Measurements from ENCODE around the gene CYP39A1. TPM values are rescaled to one million over a fixed set of nuclear protein-coding genes. Genes with fewer than 3 reads are reported as not detected.

CYP39A1 gene
- total RNA-seq, 1 experiment from 2014 or later, result 2.1 TPM

- Histone ChIP-seq H3K27ac (no peak overlapping the region), H3K4me3 (no peak overlapping the region), H3K36me3 (no peaks in the 10 kb centered on the region), H3K4me1 (replicated peaks) (no peaks in the 10 kb centered on the region), H3K9me3 (replicated peaks) (no peaks in the 10 kb centered on the region), H3K27me3 (replicated peaks) (no peaks in the 10 kb centered on the region)
- no peak for DNase-seq (ENCODE audit: low read depth in 1 of 2, low spot score in 2 of 2)
Observed at GRCh38 chr6:46637145-46637544, 15.5 kb downstream of the CYP39A1 start.

- Histone ChIP-seq H3K27ac (no peak overlapping the region), H3K36me3 (no peaks in the 10 kb centered on the region), H3K9me3 (replicated peaks) (no peaks in the 10 kb centered on the region), H3K27me3 (replicated peaks) (no peaks in the 10 kb centered on the region), H3K4me3 (no peak overlapping the region), H3K4me1 (replicated peaks) (no peaks in the 10 kb centered on the region)
- DNase-seq (ENCODE audit: low read depth in 1 of 2, low spot score in 2 of 2), result no peak
Observed at GRCh38 chr6:46635462-46635861, 17.2 kb downstream of the CYP39A1 start.

- Histone ChIP-seq H3K27ac (no peak overlapping the region), H3K4me3 (no peak overlapping the region), H3K9me3 (replicated peaks) (no peaks in the 10 kb centered on the region), H3K36me3 (no peaks in the 10 kb centered on the region), H3K4me1 (replicated peaks) (no peaks in the 10 kb centered on the region), H3K27me3 (replicated peaks) (no peaks in the 10 kb centered on the region)
- no peak for DNase-seq (ENCODE audit: low read depth in 1 of 2, low spot score in 2 of 2)
Observed at GRCh38 chr6:46632053-46632452, 20.6 kb downstream of the CYP39A1 start.

GRCh38 chr6:46629691-46630090 lies 22.9 kb downstream of the CYP39A1 start:
- no peaks in the 10 kb centered on the region for H3K36me3 ChIP-seq
- H3K4me3 ChIP-seq, result no peak overlapping the region
- no peak for DNase-seq (ENCODE audit: low read depth in 1 of 2, low spot score in 2 of 2)
- H3K27ac ChIP-seq, result no peak overlapping the region
- no peaks in the 10 kb centered on the region for H3K27me3 ChIP-seq (replicated peaks)
- no peaks in the 10 kb centered on the region for H3K9me3 ChIP-seq (replicated peaks)
- H3K4me1 ChIP-seq (replicated peaks), result no peaks in the 10 kb centered on the region

- H3K36me3 ChIP-seq, result no peaks in the 10 kb centered on the region
Observed at GRCh38 chr6:46628976-46629375, 23.6 kb downstream of the CYP39A1 start.

GRCh38 chr6:46628498-46628897 lies 24.1 kb downstream of the CYP39A1 start:
- H3K4me1 ChIP-seq (replicated peaks), result no peaks in the 10 kb centered on the region
- H3K27ac ChIP-seq, result no peak overlapping the region
- H3K27me3 ChIP-seq (replicated peaks), result no peaks in the 10 kb centered on the region
- no peak for DNase-seq (ENCODE audit: low read depth in 1 of 2, low spot score in 2 of 2)
- H3K9me3 ChIP-seq (replicated peaks), result no peaks in the 10 kb centered on the region
- no peaks in the 10 kb centered on the region for H3K36me3 ChIP-seq
- no peak overlapping the region for H3K4me3 ChIP-seq

More at GRCh38 chr6:46628976-46629375, 23.6 kb downstream of the CYP39A1 start:
- Histone ChIP-seq H3K27ac (no peak overlapping the region), H3K9me3 (replicated peaks) (no peaks in the 10 kb centered on the region), H3K4me1 (replicated peaks) (no peaks in the 10 kb centered on the region), H3K27me3 (replicated peaks) (no peaks in the 10 kb centered on the region), H3K4me3 (no peak overlapping the region)
- DNase-seq (ENCODE audit: low read depth in 1 of 2, low spot score in 2 of 2), result no peak

DNA sequence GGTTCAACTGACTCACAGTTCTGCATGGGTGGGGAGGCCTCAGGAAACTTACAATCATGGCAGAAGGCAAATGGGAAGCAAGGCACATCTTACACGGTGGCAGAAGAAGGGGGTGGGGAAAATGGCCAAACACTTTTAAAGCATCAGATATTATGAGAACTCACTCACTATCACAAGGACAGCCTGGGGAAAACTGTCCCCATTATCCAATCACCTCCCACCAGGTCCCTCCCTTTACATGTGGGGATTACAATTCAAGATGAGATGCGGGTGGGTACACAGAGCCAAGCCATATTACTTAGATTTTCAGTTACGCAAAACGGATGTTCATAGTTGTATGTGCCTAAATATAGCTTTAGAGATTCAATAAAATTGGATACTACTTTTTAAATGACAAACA lies 25.6 kb downstream of the CYP39A1 start:
- no peaks in the 10 kb centered on the region for H3K27me3 ChIP-seq (replicated peaks)
- no peak for DNase-seq (ENCODE audit: low read depth in 1 of 2, low spot score in 2 of 2)
- no peak overlapping the region for H3K27ac ChIP-seq
- H3K4me1 ChIP-seq (replicated peaks), result no peaks in the 10 kb centered on the region
- no peak overlapping the region for H3K4me3 ChIP-seq
- no peaks in the 10 kb centered on the region for H3K36me3 ChIP-seq
- H3K9me3 ChIP-seq (replicated peaks), result no peaks in the 10 kb centered on the region

DNA sequence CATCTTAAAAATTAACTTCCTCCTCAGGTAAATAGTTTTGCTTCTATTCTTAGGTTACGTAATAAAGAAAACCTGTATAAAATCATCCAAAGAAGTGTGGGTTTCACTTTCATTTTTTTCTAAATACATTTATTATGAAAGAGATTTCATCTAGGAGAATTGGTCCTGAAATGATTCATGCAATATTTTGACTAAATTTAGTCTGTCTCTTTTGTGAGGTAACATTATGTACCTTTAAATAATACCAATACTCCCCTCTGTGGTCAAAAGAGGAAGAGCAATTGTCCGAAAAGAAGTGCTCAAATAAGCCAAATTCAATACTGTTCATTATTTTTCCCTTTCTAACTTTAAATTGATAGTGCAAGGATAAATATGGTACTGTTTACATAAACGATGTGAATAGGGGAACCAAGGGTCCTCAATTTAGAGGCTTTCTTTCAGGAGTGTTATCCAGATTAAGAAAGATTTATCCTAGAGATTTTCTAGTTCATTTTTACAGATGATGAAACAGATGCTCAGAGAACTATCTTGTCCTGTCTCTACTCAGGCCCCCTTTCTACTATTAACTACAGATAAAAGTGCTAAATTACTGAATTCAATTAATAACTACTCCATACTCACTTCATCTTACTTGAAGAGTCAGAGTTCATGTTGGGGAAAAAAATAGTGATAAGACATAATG lies 26.2 kb downstream of the CYP39A1 start:
- Histone ChIP-seq H3K27me3 (replicated peaks) (no peaks in the 10 kb centered on the region), H3K36me3 (no peaks in the 10 kb centered on the region), H3K4me3 (no peak overlapping the region), H3K27ac (no peak overlapping the region), H3K9me3 (replicated peaks) (no peaks in the 10 kb centered on the region), H3K4me1 (replicated peaks) (no peaks in the 10 kb centered on the region)
- peak in 1 of 2 experiments; percentile 35 for DNase-seq (ENCODE audit: low read depth in 1 of 2, low spot score in 2 of 2)

DNA sequence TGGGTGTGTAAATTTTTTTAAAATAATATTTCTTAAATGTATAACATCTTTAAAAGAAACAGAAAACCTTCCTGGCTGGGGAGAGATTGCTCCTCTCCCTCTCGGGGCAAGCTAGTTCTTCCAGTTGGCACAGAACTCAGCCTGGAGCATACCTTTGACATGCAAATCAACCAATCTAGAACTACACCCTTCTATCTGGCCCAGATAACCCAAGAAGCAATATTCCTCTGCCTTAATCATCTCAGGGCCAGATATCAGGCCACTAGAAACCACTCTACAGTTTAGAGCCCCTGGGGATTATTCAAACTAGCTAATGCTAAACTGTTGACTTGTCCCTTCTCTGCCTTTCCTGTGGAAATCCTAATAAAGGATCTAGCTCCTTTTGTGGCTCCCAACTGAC lies 33.9 kb downstream of the CYP39A1 start:
- no peak for DNase-seq (ENCODE audit: low read depth in 1 of 2, low spot score in 2 of 2)
- Histone ChIP-seq H3K4me1 (replicated peaks) (no peaks in the 10 kb centered on the region), H3K9me3 (replicated peaks) (no peaks in the 10 kb centered on the region), H3K36me3 (no peaks in the 10 kb centered on the region), H3K4me3 (no peak overlapping the region), H3K27me3 (replicated peaks) (no peaks in the 10 kb centered on the region), H3K27ac (no peak overlapping the region)

GRCh38 chr6:46612645-46613044 lies 40.0 kb downstream of the CYP39A1 start:
- H3K4me1 ChIP-seq (replicated peaks), result no peaks in the 10 kb centered on the region
- no peaks in the 10 kb centered on the region for H3K36me3 ChIP-seq
- H3K27ac ChIP-seq, result no peak overlapping the region
- no peaks in the 10 kb centered on the region for H3K9me3 ChIP-seq (replicated peaks)
- H3K4me3 ChIP-seq, result no peak overlapping the region
- H3K27me3 ChIP-seq (replicated peaks), result no peaks in the 10 kb centered on the region
- DNase-seq (ENCODE audit: low read depth in 1 of 2, low spot score in 2 of 2), result no peak

GRCh38 chr6:46610862-46611553 lies 41.6 kb downstream of the CYP39A1 start:
- DNase-seq (ENCODE audit: low read depth in 1 of 2, low spot score in 2 of 2), result no peak

DNA sequence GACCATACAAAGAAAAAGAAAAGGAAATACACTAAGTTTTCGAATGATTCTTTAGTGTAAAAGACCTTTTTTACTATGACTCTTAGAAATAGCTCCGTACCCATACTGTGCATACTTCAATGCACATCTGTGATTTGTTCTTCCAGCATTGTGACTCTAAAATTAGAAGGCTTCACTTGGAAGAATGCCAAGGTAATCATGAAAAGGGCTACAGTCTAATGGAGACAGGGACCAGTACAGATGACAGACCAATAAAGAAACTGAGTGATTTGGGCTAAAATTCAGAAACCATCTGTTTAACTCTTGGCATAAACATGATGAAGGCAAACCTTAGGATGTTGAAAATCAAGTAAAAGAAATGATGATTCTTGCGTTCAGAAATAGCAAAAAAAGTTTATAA lies 46.3 kb downstream of the CYP39A1 start:
- no peak for DNase-seq (ENCODE audit: low read depth in 1 of 2, low spot score in 2 of 2)
- Histone ChIP-seq H3K27ac (no peak overlapping the region), H3K4me1 (replicated peaks) (no peaks in the 10 kb centered on the region), H3K36me3 (no peaks in the 10 kb centered on the region), H3K27me3 (replicated peaks) (no peaks in the 10 kb centered on the region; the same call in 1 of the 2 replicates), H3K4me3 (no peak overlapping the region), H3K9me3 (replicated peaks) (no peaks in the 10 kb centered on the region)

More at GRCh38 chr6:46610862-46611553, 41.6 kb downstream of the CYP39A1 start:
- Histone ChIP-seq H3K27ac (no peak overlapping the region), H3K27me3 (replicated peaks) (no peaks in the 10 kb centered on the region), H3K36me3 (no peaks in the 10 kb centered on the region), H3K4me1 (replicated peaks) (no peaks in the 10 kb centered on the region), H3K9me3 (replicated peaks) (no peaks in the 10 kb centered on the region), H3K4me3 (no peak overlapping the region)

GRCh38 chr6:46605091-46605797 lies 47.4 kb downstream of the CYP39A1 start:
- Histone ChIP-seq H3K27ac (no peak overlapping the region), H3K9me3 (replicated peaks) (no peaks in the 10 kb centered on the region), H3K4me3 (no peak overlapping the region), H3K27me3 (replicated peaks) (no peaks in the 10 kb centered on the region; the same call in 1 of the 2 replicates), H3K36me3 (no peaks in the 10 kb centered on the region), H3K4me1 (replicated peaks) (no peaks in the 10 kb centered on the region)
- DNase-seq (ENCODE audit: low read depth in 1 of 2, low spot score in 2 of 2), result no peak

- Histone ChIP-seq H3K9me3 (replicated peaks) (no peaks in the 10 kb centered on the region), H3K27me3 (replicated peaks) (no peaks in the 10 kb centered on the region; the same call in 1 of the 2 replicates), H3K4me3 (no peak overlapping the region), H3K27ac (no peak overlapping the region), H3K4me1 (replicated peaks) (no peaks in the 10 kb centered on the region), H3K36me3 (no peaks in the 10 kb centered on the region)
- no peak for DNase-seq (ENCODE audit: low read depth in 1 of 2, low spot score in 2 of 2)
Observed at GRCh38 chr6:46598215-46598614, 54.4 kb downstream of the CYP39A1 start.
